H1 (cell line): ENCODE results near the gene ILF3. TPM values are rescaled to one million over a fixed set of nuclear protein-coding genes. Genes with fewer than 3 reads are reported as not detected.
A peak's percentile ranks its signal among the peaks of the same experiment; 100 is the strongest.

ENCODE experiments used
- ATF2 ChIP-seq: IDR thresholded peaks from 2 replicates; pipeline ENCODE4 v1.6.1; 2012; ENCODE audit warnings: low read length, inconsistent platforms
- BCL11A ChIP-seq, 2 experiments: IDR thresholded peaks; one replicate each; pipeline ENCODE4 v1.6.1; 2011; ENCODE audit warnings: low read depth in 2 of 2, low read length in 2 of 2, mild to moderate bottlenecking in 2 of 2
- CREB1 ChIP-seq: IDR thresholded peaks from 2 replicates; pipeline ENCODE4 v1.6.1; 2012; ENCODE audit warnings: inconsistent platforms
- E2F6 ChIP-seq: IDR thresholded peaks from 2 replicates; pipeline ENCODE4 v1.6.1; 2012; ENCODE audit warnings: inconsistent platforms
- EGR1 ChIP-seq: IDR thresholded peaks from 2 replicates; pipeline ENCODE4 v1.6.1; 2011; ENCODE audit warnings: low read depth, low read length, borderline replicate concordance
- EZH2 ChIP-seq: fragments of 200-600 bp; sonication (generic); IDR thresholded peaks from 2 replicates; pipeline ENCODE4 v1.7.1; 2012; ENCODE audit warnings: low read depth, mild to moderate bottlenecking, moderate library complexity, low read length, inconsistent platforms; ENCODE audit not compliant: severe bottlenecking
- HDAC2 ChIP-seq, 2 experiments: fragments of 300-600 bp in 1 of 2; sonication (generic) in 1 of 2; IDR thresholded peaks; 2 replicates each; pipeline ENCODE4 v1.6.1; 2011 to 2012; ENCODE audit warnings: low read depth in 2 of 2, low read length in 2 of 2, mild to moderate bottlenecking in 2 of 2, moderate library complexity in 2 of 2, borderline replicate concordance in 1 of 2, inconsistent platforms in 1 of 2
- HDAC6 ChIP-seq: IDR thresholded peaks from one replicate; pipeline ENCODE4 v1.7.1; 2012; ENCODE audit warnings: low read depth, mild to moderate bottlenecking, inconsistent platforms, low read length, moderate library complexity
- JUN ChIP-seq: IDR thresholded peaks from 2 replicates; pipeline ENCODE4 v1.6.1; 2011; ENCODE audit warnings: low read depth, mild to moderate bottlenecking, improper control_type of control experiment, low read length
- KDM1A ChIP-seq: fragments of 200-600, 300-600 bp; sonication (generic); IDR thresholded peaks from 2 replicates; pipeline ENCODE4 v1.7.1; 2016; ENCODE audit warnings: mild to moderate bottlenecking, low read length, borderline replicate concordance
- KDM5A ChIP-seq: fragments of 200-600 bp; IDR thresholded peaks from 2 replicates; pipeline ENCODE4 v1.7.1; 2012; ENCODE audit warnings: mild to moderate bottlenecking, low read length, inconsistent platforms, mixed read lengths
- MAFK ChIP-seq: IDR thresholded peaks from 2 replicates; pipeline ENCODE4 v1.6.1; 2012; ENCODE audit warnings: low read depth, mild to moderate bottlenecking, improper control_type of control experiment, low read length
- MAX ChIP-seq: IDR thresholded peaks from 2 replicates; pipeline ENCODE4 v1.6.1; 2012; ENCODE audit warnings: inconsistent platforms
- NANOG ChIP-seq: IDR thresholded peaks from 2 replicates; pipeline ENCODE4 v1.6.1; 2011; ENCODE audit warnings: low read length, low read depth, mild to moderate bottlenecking, inconsistent platforms; ENCODE audit not compliant: insufficient read depth, poor library complexity, severe bottlenecking
- POLR2A ChIP-seq, 2 experiments: IDR thresholded peaks; 1 replicate in 1 of 2; 2 replicates in 1 of 2; pipeline ENCODE4 v1.6.1; 2011; ENCODE audit warnings: low read depth in 2 of 2, low read length in 2 of 2, mild to moderate bottlenecking in 2 of 2; ENCODE audit errors: control extremely low read depth in 1 of 2
- RAD21 ChIP-seq, 2 experiments: IDR thresholded peaks in 1 of 2; conservative IDR thresholded peaks in 1 of 2; 2 replicates each; pipeline ENCODE4 v1.6.1; 2011; ENCODE audit warnings: low read depth in 2 of 2, low read length in 2 of 2, improper control_type of control experiment in 1 of 2, inconsistent platforms in 1 of 2, mild to moderate bottlenecking in 1 of 2, moderate library complexity in 1 of 2
- TBP ChIP-seq: IDR thresholded peaks from 2 replicates; pipeline ENCODE4 v1.6.1; 2011; ENCODE audit warnings: low read depth, low read length, improper control_type of control experiment
- TCF12 ChIP-seq: IDR thresholded peaks from 2 replicates; pipeline ENCODE4 v1.6.1; 2011; ENCODE audit warnings: low read depth, mild to moderate bottlenecking, low read length
- USF2 ChIP-seq: IDR thresholded peaks from 2 replicates; pipeline ENCODE4 v1.6.1; 2011; ENCODE audit warnings: low read length, improper control_type of control experiment
- polyA plus RNA-seq, 7 experiments: library from polyadenylated mRNA; depleted of rRNA in 3 of 7; stranded (reverse) in 5 of 7; unstranded in 2 of 7; fragments of >200 nt in 5 of 7; fragments of 200-250 nt in 2 of 7; gene quantifications; 1 replicate in 5 of 7; 2 replicates in 1 of 7; 4 replicates in 1 of 7; pipeline versions ENCODE4 v1.2.1 to v1.2.3, GENCODE V29; 2011 to 2013; ENCODE audit warnings: missing spikeins in 2 of 7, mixed read lengths in 2 of 7
- total RNA-seq: library from RNA; stranded (reverse); fragmentation: NEBNext Ultra II Directional; extraction: Animal tissue kit (Norgen Biotek cat#: 25700); gene quantifications from 2 replicates; pipeline ENCODE4 v1.2.1, GENCODE V29; 2021

ILF3 gene
- total and polyA plus RNA-seq, 2 of the 8 experiments (the other 6 are each of a cell fraction or from before 2014, with no cell fraction given): 291 to 695 TPM

- TF ChIP-seq MAFK (no peak), EZH2 (no peak), EGR1 (peak; percentile 16; the same call in 1 of the 2 replicates), BCL11A (IDR thresholded peaks at IDR 0.05; ENCODE audit: low read depth in 2 of 2, low read length in 2 of 2) (no peak), POLR2A (IDR thresholded peaks at IDR 0.05; ENCODE audit: control extremely low read depth in 1 of 2, low read depth in 2 of 2, low read length in 2 of 2) (peak; percentile 69 to 89), KDM5A (peak; percentile 81), CREB1 (peak; percentile 88), JUN (no peak), RAD21 (IDR thresholded peaks at IDR 0.05 in 1 of 2, conservative IDR thresholded peaks at IDR 0.05 in 1 of 2; ENCODE audit: low read depth in 2 of 2, low read length in 2 of 2) (no peak), KDM1A (no peak), E2F6 (peak; percentile 98), HDAC2 (IDR thresholded peaks at IDR 0.05; ENCODE audit: borderline replicate concordance in 1 of 2, low read depth in 2 of 2, low read length in 2 of 2) (no peak), MAX (peak; percentile 98), TBP (peak; percentile 84), ATF2 (0 out of 2 replicates have a peak, but pooled peaks have one; percentile 71), HDAC6 (no peak), NANOG (no peak), TCF12 (peak; percentile 56; the same call in 1 of the 2 replicates), USF2 (peak; percentile 99)
These were observed at the start of gene ILF3 (continued) for GRCh38 chr19:10653732-10654609.
